Rectal smooth muscle tissue (tissue), 1 donor: ENCODE measurements around the gene LARP1B.
"Not testable (repeated sequence)": the region's sequence is repeated elsewhere in the genome, so short reads cannot be mapped to it uniquely, and the experiment has no call there.

Experiments
- H3K27ac ChIP-seq: one replicate; pipeline ENCODE4 v1.7.0; 2013; ENCODE audit warnings: low read depth, low read length, inconsistent platforms
- H3K27me3 ChIP-seq: one replicate; pipeline ENCODE4 v1.7.0; 2013; ENCODE audit warnings: low read length; ENCODE audit not compliant: control insufficient read depth, insufficient read depth
- H3K36me3 ChIP-seq: one replicate; pipeline ENCODE4 v1.7.0; 2013; ENCODE audit warnings: low read length; ENCODE audit not compliant: control insufficient read depth, insufficient read depth
- H3K4me1 ChIP-seq: one replicate; pipeline ENCODE4 v1.7.0; 2013; ENCODE audit warnings: low read length; ENCODE audit not compliant: control insufficient read depth, insufficient read depth
- H3K4me3 ChIP-seq: one replicate; pipeline ENCODE4 v1.7.0; 2013; ENCODE audit warnings: low read length
- H3K9ac ChIP-seq: one replicate; pipeline ENCODE4 v1.7.0; 2013; ENCODE audit warnings: low read length

Gene LARP1B

DNA sequence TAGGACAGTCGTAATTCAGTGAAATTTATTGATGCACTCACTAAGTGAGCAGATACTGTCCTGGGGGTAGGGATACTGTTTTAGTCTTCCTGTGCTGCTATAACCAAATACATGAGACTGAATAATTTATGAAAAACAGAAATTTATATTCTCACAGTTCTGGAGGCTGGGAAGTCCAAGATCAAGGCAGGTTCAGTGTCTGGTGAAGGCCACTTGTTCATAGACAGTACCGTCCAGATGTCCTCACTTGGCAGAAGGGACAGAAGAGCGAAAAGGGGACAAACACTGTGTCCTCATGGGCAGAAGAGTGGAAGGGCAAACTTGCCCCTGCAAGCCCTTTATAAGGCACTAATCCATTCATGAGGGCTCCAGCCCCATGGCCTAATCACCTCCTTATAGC, 180.9 kb downstream of the LARP1B start:
- Histone ChIP-seq H3K9ac (no peak overlapping the region), H3K4me3 (no peak overlapping the region), H3K27ac (no peak overlapping the region), H3K27me3 (no peaks in the 10 kb centered on the region), H3K4me1 (no peaks in the 10 kb centered on the region), H3K36me3 (no peaks in the 10 kb centered on the region)

DNA sequence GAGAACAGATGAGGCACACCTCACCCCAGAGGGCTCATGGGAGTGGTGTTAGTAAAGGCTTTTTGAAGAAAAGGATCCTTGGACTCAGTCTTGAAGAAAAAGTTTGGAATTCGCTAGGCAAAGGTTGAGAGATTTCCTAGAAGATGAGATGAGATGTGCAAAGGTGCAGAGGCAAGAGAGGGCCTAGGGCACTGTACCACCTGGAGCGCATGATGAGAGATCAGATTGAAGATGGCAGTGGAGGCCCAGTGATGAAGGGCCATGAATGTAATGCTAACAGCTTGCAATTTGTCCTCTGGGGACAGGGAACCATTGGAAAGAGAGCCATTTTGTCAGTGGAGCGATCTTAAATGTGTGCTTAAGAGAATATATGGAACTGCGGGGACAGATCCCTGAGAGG, 181.5 kb downstream of the LARP1B start:
- Histone ChIP-seq H3K9ac (no peak overlapping the region), H3K36me3 (no peaks in the 10 kb centered on the region), H3K4me1 (no peaks in the 10 kb centered on the region), H3K27ac (no peak overlapping the region), H3K27me3 (no peaks in the 10 kb centered on the region), H3K4me3 (no peak overlapping the region)

DNA sequence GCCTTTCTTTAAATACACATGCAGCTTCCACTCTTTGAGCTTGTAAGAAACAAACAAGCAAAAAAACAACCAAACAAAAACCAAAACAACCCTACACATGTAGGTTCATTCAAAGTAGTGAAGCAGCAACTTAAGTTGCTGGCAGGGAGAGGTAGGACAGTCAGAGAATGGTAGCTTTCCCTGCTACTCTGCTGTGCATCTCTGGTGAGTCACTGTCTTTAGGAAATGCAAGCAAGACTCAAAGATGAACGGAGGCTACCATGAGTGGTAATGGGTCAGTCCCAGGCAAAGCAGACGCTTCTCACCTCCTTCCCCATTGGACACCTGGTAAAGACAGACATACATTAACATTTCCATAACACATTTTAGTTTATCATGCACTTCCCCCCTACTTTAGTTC, 183.3 kb downstream of the LARP1B start:
- no peaks in the 10 kb centered on the region for H3K36me3 ChIP-seq

DNA sequence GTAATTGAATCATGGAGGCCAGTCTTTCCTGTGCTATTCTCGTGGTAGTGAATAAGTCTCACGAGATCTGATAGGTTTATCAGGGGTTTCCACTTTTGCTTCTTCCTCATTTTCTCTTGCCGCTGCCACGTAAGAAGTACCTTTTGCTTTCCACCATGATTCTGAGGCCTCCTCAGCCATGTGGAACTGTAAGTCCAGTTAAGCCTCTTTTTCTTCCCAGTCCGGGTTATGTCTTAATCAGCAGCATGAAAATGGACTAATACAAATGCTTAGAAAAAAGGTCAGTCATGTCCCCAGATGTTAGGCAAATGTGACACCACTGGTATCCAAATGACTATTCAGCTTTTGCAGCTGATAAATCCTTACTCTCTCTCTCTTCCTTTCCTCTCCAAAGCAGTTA, 184.3 kb downstream of the LARP1B start:
- H3K36me3 ChIP-seq, H3K27ac ChIP-seq, H3K4me3 ChIP-seq, H3K27me3 ChIP-seq, H3K9ac ChIP-seq, H3K4me1 ChIP-seq: not testable (repeated sequence)

More for the DNA sequence above, 183.3 kb downstream of the LARP1B start:
- no peaks in the 10 kb centered on the region for H3K4me1 ChIP-seq
- no peak overlapping the region for H3K27ac ChIP-seq
- no peak overlapping the region for H3K4me3 ChIP-seq
- no peak overlapping the region for H3K9ac ChIP-seq
- no peaks in the 10 kb centered on the region for H3K27me3 ChIP-seq

DNA sequence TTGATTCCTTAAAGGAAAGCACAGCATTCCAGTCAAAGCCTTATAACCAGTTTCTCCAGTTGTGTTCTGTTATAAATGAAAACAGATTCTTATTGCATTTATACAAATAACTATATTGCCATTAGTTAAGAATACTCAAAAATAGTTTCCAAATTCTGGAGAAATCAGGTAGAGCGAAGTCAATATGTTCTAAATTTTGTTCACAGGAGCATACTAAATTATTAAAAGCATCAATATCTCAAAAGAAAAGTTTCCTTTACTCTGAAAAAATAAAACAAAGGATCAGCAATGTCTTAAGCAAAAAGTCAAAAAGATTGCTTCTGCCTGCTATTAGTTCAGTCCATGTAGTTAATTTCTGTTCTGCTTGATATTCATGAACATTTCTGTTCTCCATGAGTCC, 186.8 kb downstream of the LARP1B start:
- no peak overlapping the region for H3K4me3 ChIP-seq
- H3K27me3 ChIP-seq = no peaks in the 10 kb centered on the region
- H3K4me1 ChIP-seq = no peaks in the 10 kb centered on the region
- no peak overlapping the region for H3K9ac ChIP-seq
- H3K27ac ChIP-seq = no peak overlapping the region
- H3K36me3 ChIP-seq = no peaks in the 10 kb centered on the region

DNA sequence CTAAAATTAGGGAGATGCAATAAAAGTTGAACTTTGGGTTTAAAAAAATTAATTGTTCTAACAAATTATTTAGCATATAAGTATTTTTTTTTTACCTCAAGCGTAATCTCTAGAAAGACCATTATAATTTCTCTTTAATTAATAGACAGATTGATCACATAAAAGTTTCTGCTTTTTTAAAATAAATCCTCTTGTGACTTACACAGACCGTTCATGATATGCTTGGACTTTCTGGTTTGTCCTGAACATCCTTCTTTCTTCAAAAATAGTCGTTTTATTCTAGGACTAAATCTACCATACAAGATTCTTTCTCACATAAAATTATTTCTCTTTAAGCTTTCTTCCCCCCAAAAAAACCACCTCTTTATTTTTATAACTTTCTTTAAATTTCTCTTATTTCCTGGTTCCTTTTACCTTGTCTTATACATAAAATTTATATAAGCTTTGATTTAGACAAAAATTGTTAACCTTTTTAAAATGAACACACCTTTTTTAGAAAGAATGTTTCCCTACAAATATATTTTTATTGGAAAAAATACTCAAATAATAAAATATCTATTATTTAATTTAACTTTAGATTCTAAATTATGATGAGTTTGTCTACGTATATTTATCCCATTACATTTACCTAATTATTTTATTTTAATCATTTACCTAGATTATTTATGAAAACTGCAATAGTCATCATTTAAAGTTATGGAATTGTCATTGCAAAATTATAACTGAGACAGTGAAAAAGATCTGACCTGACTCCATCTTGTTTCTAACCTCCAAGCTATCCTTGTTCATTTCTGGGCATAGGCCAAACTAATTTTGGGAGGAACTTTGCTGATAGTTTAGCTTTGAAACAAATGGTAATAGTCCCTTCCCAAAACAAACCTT, 188.9 kb downstream of the LARP1B start:
- H3K4me1 ChIP-seq = no peaks in the 10 kb centered on the region
- H3K4me3 ChIP-seq = no peak overlapping the region
- no peak overlapping the region for H3K27ac ChIP-seq
- H3K36me3 ChIP-seq = no peaks in the 10 kb centered on the region
- no peak overlapping the region for H3K9ac ChIP-seq
- H3K27me3 ChIP-seq = no peaks in the 10 kb centered on the region

DNA sequence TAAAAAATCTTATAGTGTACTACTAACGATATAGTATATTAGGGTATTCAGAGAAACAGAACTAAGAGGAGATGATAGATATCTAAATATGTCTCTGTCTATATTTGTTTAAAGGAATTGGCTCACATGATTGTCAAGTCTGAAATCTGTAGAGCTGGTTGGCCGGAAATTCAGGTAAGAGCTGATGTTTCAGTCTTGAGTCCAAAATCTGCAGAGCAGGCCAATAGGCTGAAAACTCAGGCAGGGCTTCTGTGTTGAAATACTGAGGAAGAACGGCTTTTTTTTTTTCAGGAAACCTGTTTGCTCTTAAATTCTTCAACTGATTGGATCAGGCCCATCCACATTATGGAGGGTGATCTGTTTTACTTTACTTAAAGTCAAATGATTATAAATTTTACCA, 194.8 kb downstream of the LARP1B start:
- Histone ChIP-seq H3K4me1 (no peaks in the 10 kb centered on the region), H3K4me3 (no peak overlapping the region), H3K27ac (no peak overlapping the region), H3K9ac (no peak overlapping the region), H3K36me3 (no peaks in the 10 kb centered on the region), H3K27me3 (no peaks in the 10 kb centered on the region)

DNA sequence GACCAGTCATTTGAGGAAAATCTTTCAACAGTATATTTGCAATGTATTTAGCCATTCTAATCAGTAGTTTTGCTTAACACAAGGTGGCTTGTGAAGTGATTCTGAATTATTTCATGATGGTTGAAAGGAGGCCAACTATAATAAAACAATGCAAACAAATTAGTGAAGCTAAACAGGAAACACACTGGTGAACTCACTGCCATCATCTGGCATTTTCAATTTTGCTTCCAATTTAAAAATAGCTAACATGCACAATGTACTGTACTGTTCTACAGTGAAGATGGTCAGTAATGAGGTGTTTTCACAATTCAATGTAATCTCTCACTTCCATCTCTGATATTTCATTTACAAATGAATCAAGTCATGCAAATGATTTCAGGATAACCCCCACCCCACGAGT, 195.4 kb downstream of the LARP1B start:
- Histone ChIP-seq H3K27ac (no peak overlapping the region), H3K4me3 (no peak overlapping the region), H3K9ac (no peak overlapping the region), H3K27me3 (no peaks in the 10 kb centered on the region), H3K4me1 (no peaks in the 10 kb centered on the region), H3K36me3 (no peaks in the 10 kb centered on the region)

DNA sequence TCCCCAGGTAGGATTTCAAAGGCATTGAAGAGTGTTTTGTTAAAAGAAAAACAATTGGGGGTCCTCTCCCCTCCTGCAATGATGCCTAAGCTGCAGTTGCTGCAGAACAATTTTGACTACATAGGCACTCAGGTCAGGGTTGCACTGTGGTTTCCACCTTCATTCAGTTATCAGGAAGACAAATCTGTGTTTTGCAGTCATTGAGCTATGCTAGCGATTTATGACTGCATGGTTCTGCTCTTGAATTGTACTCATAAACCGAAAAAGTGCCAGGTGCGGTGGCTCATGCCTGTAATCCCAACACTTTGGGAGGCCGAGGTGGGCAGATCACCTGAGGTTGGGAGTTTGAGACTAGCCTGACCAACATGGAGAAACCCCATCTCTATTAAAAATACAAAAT, 197.1 kb downstream of the LARP1B start:
- not testable (repeated sequence) for H3K27me3 ChIP-seq, H3K27ac ChIP-seq, H3K4me3 ChIP-seq, H3K36me3 ChIP-seq, H3K4me1 ChIP-seq, H3K9ac ChIP-seq

DNA sequence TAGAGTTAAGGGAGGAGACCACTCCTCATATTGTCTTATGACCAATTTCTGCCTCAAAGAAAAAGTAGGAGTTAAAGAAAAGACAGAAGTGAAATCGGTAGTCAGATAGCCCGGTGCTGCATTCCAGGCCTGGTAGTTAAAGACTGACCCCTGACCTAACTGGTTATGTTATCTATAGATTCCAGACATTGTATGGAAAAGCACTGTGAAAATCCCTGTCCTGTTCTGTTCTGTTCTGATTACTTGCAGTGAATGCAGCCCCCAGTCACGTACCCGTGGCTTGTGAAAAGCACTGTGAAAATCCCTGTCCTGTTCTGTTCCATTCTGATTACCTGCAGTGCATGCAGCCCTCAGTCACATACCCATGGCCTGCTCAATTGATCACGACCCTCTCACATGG, 198.8 kb downstream of the LARP1B start:
- not testable (repeated sequence) for H3K9ac ChIP-seq, H3K27me3 ChIP-seq, H3K4me3 ChIP-seq, H3K4me1 ChIP-seq, H3K36me3 ChIP-seq, H3K27ac ChIP-seq
